Natural killer cell (primary cell): ENCODE data around the gene PERCC1. TPM values are rescaled to one million over a fixed set of nuclear protein-coding genes. Genes with fewer than 3 reads are reported as not detected.
A peak's percentile ranks its signal among the peaks of the same experiment; 100 is the strongest.

Experiments
- ATAC-seq, 3 donors: fragments of 150-1000 bp in 2 of 3; fragments of 200-7000 bp in 1 of 3; cut with Tn5 transposase; 1 replicate in 1 of 3; 2 replicates in 2 of 3; pipeline ENCODE4 v1.10.0; 2021; ENCODE audit warnings: mild to moderate bottlenecking in 2 of 3, moderate library complexity in 2 of 3
- DNase-seq, 2 donors: peaks; one replicate each; pipeline versions ENCODE4 v3.0.0 to v3.0.0-alpha.2; 2013 to 2021; ENCODE audit warnings: mixed read lengths in 1 of 2
- H3K27ac ChIP-seq: one replicate; pipeline ENCODE4 v1.5.1; 2013; ENCODE audit warnings: mild to moderate bottlenecking, low read length
- H3K27me3 ChIP-seq: one replicate; pipeline ENCODE4 v1.6.1; 2013; ENCODE audit warnings: low read length; ENCODE audit not compliant: control insufficient read depth, insufficient read depth
- H3K36me3 ChIP-seq: one replicate; pipeline ENCODE4 v1.6.1; 2013; ENCODE audit warnings: low read length; ENCODE audit not compliant: control insufficient read depth, insufficient read depth
- H3K4me1 ChIP-seq: one replicate; pipeline ENCODE4 v1.6.1; 2013; ENCODE audit warnings: low read length; ENCODE audit not compliant: control insufficient read depth, insufficient read depth
- H3K4me3 ChIP-seq: one replicate; pipeline ENCODE4 v1.5.1; 2013; ENCODE audit warnings: low read length
- H3K9me3 ChIP-seq: one replicate; pipeline ENCODE4 v1.6.1; 2013; ENCODE audit warnings: low read length; ENCODE audit not compliant: control insufficient read depth, insufficient read depth
- H3K27ac Mint-ChIP-seq, 2 donors: one replicate each; pipeline ENCODE4 v1.8.0; 2022; ENCODE audit warnings: mild to moderate bottlenecking in 2 of 2, mixed read lengths in 2 of 2, moderate library complexity in 1 of 2
- H3K27me3 Mint-ChIP-seq, 2 donors: one replicate each; pipeline ENCODE4 v1.8.0; 2022; ENCODE audit warnings: low read depth in 2 of 2, mixed read lengths in 2 of 2
- H3K36me3 Mint-ChIP-seq: one replicate; pipeline ENCODE4 v1.8.0; 2022; ENCODE audit warnings: mixed read lengths
- H3K4me1 Mint-ChIP-seq, 2 donors: one replicate each; pipeline ENCODE4 v1.8.0; 2022; ENCODE audit warnings: mixed read lengths in 2 of 2
- H3K4me3 Mint-ChIP-seq: one replicate; pipeline ENCODE4 v1.8.0; 2022; ENCODE audit warnings: mild to moderate bottlenecking, moderate library complexity, mixed read lengths
- H3K9me3 Mint-ChIP-seq, 2 donors: one replicate each; pipeline ENCODE4 v1.8.0; 2022; ENCODE audit warnings: mixed read lengths in 2 of 2
- CTCF ChIP-seq: fragments of 200-600 bp; IDR thresholded peaks from one replicate; pipeline ENCODE4 v1.8.0; 2022; ENCODE audit warnings: antibody characterized with exemption
- WGBS: methylation state at CpG from one replicate; pipeline ENCODE4 v1.1.7; 2013; ENCODE audit warnings: missing lambda C conversion rate; ENCODE audit not compliant: insufficient coverage; 5-methylcytosine and 5-hydroxymethylcytosine counted together
- intact Hi-C: fragments of 100-400 bp; cut with micrococcal nuclease; formaldehyde crosslinking; loops from one replicate; pipeline ENCODE4 v1.14.2; 2022
- total RNA-seq, 4 donors: library from RNA; stranded (reverse); fragments of 120-200 nt in 1 of 4; gene quantifications; one replicate each; pipeline versions ENCODE4 v1.2.3 to v1.2.4, GENCODE V29; 2013 to 2022

PERCC1 gene
- total RNA-seq, 3 donors from 2014 or later (not counting 1 experiment from before 2014, with no cell fraction given) = 0.68 to 0.96 (median 0.83) TPM

DNA sequence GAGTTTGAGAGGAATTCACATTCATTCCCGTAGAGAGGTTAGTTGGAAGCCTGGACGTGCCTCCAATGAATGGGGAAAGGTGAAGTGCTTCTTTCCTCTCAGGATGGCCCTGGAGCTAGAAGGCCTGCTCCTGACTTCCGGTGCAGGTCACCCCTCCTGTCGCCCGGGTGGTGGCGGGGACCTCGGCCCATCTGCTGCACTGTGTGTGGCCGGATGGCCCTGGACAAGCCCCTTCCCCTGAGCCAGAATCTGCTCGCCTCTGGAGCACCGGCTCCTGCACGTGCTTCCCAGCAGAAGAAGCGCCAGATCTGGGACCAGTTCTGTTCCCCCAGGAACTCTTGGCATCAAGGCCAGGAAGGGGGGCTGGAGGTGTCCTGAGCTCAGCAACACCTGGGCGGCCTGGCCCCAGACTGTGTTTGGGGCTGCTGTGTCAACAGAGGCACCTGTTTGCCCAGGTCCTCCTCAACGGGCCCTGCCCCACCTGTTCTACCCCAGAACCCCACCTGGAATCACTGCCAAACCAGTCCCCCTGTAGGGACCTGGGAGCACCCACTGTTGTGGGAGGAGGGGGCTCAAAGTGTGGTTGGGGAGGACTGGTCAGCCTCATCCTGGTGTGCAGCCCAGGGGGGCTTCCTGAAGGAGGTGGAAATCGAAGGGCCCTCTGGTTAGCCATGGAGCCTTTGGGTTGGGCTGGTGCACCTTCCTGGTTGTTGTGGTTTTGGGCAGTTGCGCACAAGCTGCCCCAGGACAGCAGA, 5.1 kb upstream of the PERCC1 start:
- H3K36me3 Mint-ChIP-seq = no peaks in the 10 kb centered on the region
- H3K27me3 Mint-ChIP-seq = no peaks in the 10 kb centered on the region
- no peak overlapping the region for H3K4me3 Mint-ChIP-seq
- H3K27me3 ChIP-seq = no peaks in the 10 kb centered on the region
- no peak overlapping the region for H3K4me3 ChIP-seq
- 90% methylated on average over 16 of the region's 16 CpGs for WGBS
- H3K4me1 Mint-ChIP-seq = peaks cover 0 to 5% of the 10 kb centered on the region in 2 donors
- peaks cover 22% of the 10 kb centered on the region for H3K4me1 ChIP-seq
- no peak for TF ChIP-seq CTCF
- intact Hi-C loops = no loop called here
- H3K9me3 Mint-ChIP-seq = no peaks in the 10 kb centered on the region
- no peak overlapping the region for H3K27ac Mint-ChIP-seq
- no peak for ATAC-seq
- no peaks in the 10 kb centered on the region for H3K36me3 ChIP-seq
- no peak overlapping the region for H3K27ac ChIP-seq
- no peak for DNase-seq
- no peaks in the 10 kb centered on the region for H3K9me3 ChIP-seq

GRCh38 chr16:1426734-1427471, 4.0 kb upstream of the PERCC1 start:
- H3K9me3 Mint-ChIP-seq = no peaks in the 10 kb centered on the region
- peak overlapping the region in 1 of 2 donors; percentile 42 for H3K27ac Mint-ChIP-seq
- no peaks in the 10 kb centered on the region for H3K36me3 Mint-ChIP-seq
- peaks cover 0 to 2% of the 10 kb centered on the region in 2 donors for H3K4me1 Mint-ChIP-seq
- peaks cover 20% of the 10 kb centered on the region for H3K4me1 ChIP-seq
- no peaks in the 10 kb centered on the region for H3K36me3 ChIP-seq
- ATAC-seq (no peak), DNase-seq (no peak)
- H3K4me3 ChIP-seq = no peak overlapping the region
- no peak overlapping the region for H3K4me3 Mint-ChIP-seq
- TF ChIP-seq CTCF = no peak
- intact Hi-C loops = no loop called here
- H3K9me3 ChIP-seq = no peaks in the 10 kb centered on the region
- no peak overlapping the region for H3K27ac ChIP-seq
- WGBS = 91% methylated on average over 42 of the region's 42 CpGs
- H3K27me3 Mint-ChIP-seq = no peaks in the 10 kb centered on the region
- no peaks in the 10 kb centered on the region for H3K27me3 ChIP-seq

DNA sequence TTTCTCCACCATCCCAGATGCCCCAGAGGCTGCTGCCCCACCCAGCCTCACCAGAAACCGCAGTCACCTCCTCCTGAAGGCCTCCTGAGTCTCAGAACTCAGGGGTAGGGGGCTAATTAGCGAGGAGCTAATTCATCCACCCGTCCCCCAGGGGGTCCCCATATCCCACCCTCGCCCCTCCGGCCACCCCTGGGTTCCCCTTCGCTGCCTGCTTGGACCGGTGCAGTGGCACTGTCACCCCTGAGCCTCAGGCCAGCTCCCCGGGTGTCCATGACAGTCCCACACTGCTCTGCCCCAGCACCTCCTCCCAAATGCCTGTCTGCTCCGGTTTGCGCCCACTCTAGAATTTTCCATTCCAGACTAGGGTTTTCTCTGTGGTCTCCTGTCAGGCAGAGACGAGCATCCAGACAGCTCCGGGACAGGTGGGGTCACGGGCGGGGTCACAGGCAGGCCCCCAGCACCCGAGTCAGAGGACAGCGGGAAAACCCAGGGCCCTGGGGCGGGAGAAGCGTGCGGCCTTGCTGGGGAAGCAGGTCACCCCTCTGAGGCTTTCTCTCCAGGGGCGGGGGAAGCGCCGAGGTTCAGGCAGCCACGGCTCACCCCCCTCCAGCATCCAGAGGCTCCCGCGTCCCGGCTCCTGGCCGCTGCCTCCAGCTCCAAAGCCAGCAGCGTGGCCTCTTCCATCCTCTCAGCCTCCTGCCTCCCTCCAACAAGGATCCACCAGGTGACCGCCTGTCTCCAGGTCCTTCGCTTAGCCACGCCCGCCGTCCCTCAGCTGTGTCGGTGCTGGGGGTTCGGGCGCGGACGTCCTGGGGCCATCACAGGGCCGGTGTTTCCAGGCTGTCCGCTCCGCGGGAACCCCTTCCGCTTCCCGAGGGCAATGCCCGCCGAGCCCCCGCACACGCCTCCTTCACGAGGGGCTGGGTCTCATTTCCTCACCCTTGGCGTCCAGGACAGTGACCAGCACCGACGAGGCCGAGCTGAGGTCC, 3.1 kb upstream of the PERCC1 start:
- Mint-ChIP-seq H3K27me3 (no peaks in the 10 kb centered on the region), H3K27ac (peak overlapping the region in 1 of 2 donors; percentile 38), H3K4me3 (peak overlapping the region; percentile 59), H3K4me1 (peaks cover 0 to 7% of the 10 kb centered on the region in 2 donors), H3K36me3 (no peaks in the 10 kb centered on the region), H3K9me3 (no peaks in the 10 kb centered on the region)
- ATAC-seq (no peak), DNase-seq (no peak)
- intact Hi-C loops = no loop called here
- H3K27me3 ChIP-seq = no peaks in the 10 kb centered on the region
- H3K27ac ChIP-seq = no peak overlapping the region
- H3K36me3 ChIP-seq = no peaks in the 10 kb centered on the region
- WGBS = 86% methylated on average over 53 of the region's 53 CpGs
- TF ChIP-seq CTCF = no peak
- H3K4me1 ChIP-seq = peaks cover 28% of the 10 kb centered on the region
- H3K9me3 ChIP-seq = no peaks in the 10 kb centered on the region
- H3K4me3 ChIP-seq = no peak overlapping the region
